Osteocyte (in vitro differentiated cells): ENCODE data around the gene ZCCHC24. TPM values are rescaled to one million over a fixed set of nuclear protein-coding genes. Genes with fewer than 3 reads are reported as not detected.

ENCODE experiments used
- DNase-seq: peaks from one replicate; pipeline ENCODE4 v3.0.0; 2021; ENCODE audit warnings: mixed read lengths; ENCODE audit not compliant: unreplicated experiment; ENCODE audit errors: extremely low spot score
- H3K27ac Mint-ChIP-seq: one replicate; pipeline ENCODE4 v1.8.0; 2021; ENCODE audit warnings: mild to moderate bottlenecking, mixed read lengths; ENCODE audit not compliant: unreplicated experiment
- H3K27me3 Mint-ChIP-seq: one replicate; pipeline ENCODE4 v1.8.0; 2021; ENCODE audit warnings: mixed read lengths; ENCODE audit not compliant: unreplicated experiment
- H3K36me3 Mint-ChIP-seq: one replicate; pipeline ENCODE4 v1.8.0; 2021; ENCODE audit warnings: mixed read lengths; ENCODE audit not compliant: unreplicated experiment
- H3K4me1 Mint-ChIP-seq: one replicate; pipeline ENCODE4 v1.8.0; 2021; ENCODE audit warnings: mixed read lengths; ENCODE audit not compliant: unreplicated experiment
- H3K4me3 Mint-ChIP-seq: one replicate; pipeline ENCODE4 v1.8.0; 2021; ENCODE audit warnings: mild to moderate bottlenecking, moderate library complexity, mixed read lengths; ENCODE audit not compliant: unreplicated experiment
- H3K9me3 Mint-ChIP-seq: one replicate; pipeline ENCODE4 v1.8.0; 2021; ENCODE audit warnings: mixed read lengths; ENCODE audit not compliant: unreplicated experiment
- total RNA-seq: library from RNA; stranded (reverse); gene quantifications from 2 replicates; pipeline ENCODE4 v1.2.1, GENCODE V29; 2021
- TF ChIP-seq, protein P1 (sequence below): fragments of 200-600 bp; sonication (generic); IDR thresholded peaks from 2 replicates; pipeline ENCODE4 v1.5.0; 2021; ENCODE audit warnings: antibody characterized with exemption, mild to moderate bottlenecking, moderate library complexity

The ZCCHC24 gene
- total RNA-seq, 1 donor from 2014 or later: 88.3 TPM

DNA sequence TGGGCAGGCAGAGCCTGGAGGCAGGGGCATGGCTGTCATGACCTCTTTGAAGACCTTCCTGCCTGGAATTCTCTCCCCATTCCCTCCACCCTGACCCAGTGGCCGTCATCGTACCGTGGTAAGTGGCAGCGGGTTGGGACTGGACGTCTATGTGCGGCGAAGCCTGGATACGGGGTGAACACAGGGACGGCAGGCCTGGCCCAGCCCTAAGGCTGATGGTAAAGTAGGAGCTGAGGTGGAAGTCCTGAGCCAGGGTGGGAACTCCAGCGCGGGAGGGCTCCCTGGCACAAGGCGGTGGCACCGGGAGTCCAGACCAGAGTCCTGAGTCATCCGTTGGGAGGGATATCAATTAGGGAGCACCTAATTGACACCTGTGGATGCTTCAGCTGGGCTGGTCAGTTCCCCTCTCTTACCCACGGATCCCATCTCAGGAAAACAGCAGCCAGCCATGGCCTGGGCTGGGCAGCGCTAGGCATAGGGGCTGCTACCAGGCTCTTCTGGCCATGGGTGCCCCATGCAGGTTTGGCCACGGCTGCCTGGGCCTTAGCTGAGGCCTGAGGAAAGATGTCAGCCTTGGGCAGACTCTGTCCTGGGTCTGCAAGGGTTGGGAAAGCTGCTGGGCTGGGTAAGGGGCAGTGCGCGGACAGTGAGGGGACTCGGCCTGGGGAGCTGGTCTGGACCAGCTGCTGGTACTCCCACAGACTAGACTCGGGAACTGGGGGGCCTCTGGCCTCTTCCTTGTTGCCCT lies 94.8 kb downstream of the ZCCHC24 start:
- Mint-ChIP-seq H3K4me3 (no peak overlapping the region), H3K9me3 (no peaks in the 10 kb centered on the region), H3K4me1 (peaks cover 17% of the 10 kb centered on the region), H3K36me3 (peaks cover 37% of the 10 kb centered on the region), H3K27me3 (no peaks in the 10 kb centered on the region), H3K27ac (no peak overlapping the region)
- TF ChIP-seq, protein P1, sequence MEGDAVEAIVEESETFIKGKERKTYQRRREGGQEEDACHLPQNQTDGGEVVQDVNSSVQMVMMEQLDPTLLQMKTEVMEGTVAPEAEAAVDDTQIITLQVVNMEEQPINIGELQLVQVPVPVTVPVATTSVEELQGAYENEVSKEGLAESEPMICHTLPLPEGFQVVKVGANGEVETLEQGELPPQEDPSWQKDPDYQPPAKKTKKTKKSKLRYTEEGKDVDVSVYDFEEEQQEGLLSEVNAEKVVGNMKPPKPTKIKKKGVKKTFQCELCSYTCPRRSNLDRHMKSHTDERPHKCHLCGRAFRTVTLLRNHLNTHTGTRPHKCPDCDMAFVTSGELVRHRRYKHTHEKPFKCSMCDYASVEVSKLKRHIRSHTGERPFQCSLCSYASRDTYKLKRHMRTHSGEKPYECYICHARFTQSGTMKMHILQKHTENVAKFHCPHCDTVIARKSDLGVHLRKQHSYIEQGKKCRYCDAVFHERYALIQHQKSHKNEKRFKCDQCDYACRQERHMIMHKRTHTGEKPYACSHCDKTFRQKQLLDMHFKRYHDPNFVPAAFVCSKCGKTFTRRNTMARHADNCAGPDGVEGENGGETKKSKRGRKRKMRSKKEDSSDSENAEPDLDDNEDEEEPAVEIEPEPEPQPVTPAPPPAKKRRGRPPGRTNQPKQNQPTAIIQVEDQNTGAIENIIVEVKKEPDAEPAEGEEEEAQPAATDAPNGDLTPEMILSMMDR: no peak
- DNase-seq: peak; percentile 81

DNA sequence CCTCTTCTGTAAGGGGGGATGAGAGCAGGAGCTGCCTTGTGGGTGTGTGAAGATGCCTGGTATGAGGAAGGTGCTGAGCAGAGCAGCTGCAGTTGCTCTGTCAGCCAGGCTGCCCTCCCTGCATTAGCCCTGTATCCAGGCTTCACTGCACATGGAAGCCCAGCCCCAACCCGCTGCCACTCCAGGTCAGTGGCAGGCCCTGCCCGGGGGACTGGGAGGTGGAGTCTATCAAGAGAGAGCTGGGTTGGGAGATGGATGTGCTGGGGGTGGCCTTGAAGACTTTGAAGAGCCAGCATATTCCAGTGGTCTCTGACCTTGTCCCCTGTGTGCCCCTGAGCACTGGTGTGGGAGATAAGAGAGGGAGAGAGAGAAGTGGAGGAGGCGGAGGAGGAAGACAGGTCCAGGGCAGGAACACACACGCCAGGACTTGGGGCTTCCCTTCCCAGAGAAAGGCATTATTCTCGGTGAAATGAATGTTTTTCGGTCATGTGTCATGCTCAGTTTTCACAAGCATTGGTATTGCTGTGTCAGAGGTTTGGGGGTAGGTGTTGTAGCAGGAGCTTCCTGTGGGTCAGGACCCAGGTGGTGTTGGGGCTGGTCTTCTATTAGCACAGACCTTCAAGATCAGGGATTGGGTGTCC lies 95.5 kb downstream of the ZCCHC24 start:
- DNase-seq: peak; percentile 70
- TF ChIP-seq, protein P1: no peak
- Mint-ChIP-seq H3K27ac (no peak overlapping the region), H3K27me3 (no peaks in the 10 kb centered on the region), H3K36me3 (peaks cover 31% of the 10 kb centered on the region), H3K4me1 (peaks cover 17% of the 10 kb centered on the region), H3K4me3 (no peak overlapping the region), H3K9me3 (no peaks in the 10 kb centered on the region)

DNA sequence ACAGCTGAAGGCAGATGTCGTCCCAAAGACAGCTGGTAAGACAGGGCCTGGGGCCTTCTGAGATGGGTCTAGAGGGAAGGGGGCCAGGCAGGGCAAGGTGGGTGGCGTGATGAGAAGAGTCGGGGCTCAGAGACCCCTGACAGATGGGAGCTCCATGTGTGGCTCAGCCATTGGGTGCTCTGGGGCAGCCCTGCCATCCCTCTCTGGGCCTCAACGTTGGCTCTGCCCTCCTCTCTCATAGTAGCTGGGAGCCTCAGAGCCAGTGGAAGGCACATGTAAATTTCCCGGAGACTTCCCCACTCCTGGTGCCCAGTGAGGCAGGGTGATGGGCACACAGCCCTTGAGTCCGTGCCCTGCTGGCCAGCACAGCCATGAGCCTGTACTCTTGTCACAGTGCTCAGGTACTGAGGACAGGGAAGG lies 96.3 kb downstream of the ZCCHC24 start:
- H3K9me3 Mint-ChIP-seq: no peaks in the 10 kb centered on the region
- peak overlapping the region; percentile 81 for H3K27ac Mint-ChIP-seq
- H3K4me1 Mint-ChIP-seq: peaks cover 17% of the 10 kb centered on the region
- DNase-seq: peak; percentile 66
- H3K27me3 Mint-ChIP-seq: no peaks in the 10 kb centered on the region
- H3K36me3 Mint-ChIP-seq: peaks cover 24% of the 10 kb centered on the region
- peak overlapping the region; percentile 77 for H3K4me3 Mint-ChIP-seq
- TF ChIP-seq, protein P1: no peak

DNA sequence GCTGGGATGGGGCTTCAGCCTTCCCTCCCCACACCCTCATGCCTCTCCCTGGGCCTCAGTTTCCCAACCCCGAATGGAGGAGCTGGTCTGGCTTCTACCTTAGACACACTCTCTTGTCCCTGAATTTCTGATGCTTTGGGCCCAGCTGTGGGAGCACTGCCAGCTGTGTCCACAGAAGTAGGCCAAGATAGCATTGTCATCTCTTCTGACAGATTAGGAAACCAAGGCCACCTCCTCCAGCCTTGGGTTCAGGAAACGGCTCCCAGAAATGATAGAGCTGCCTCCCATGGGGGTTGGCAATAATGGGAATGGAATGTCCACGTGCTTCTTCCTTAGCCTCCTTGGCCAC lies 96.8 kb downstream of the ZCCHC24 start:
- Mint-ChIP-seq H3K9me3 (no peaks in the 10 kb centered on the region), H3K4me3 (peak overlapping the region; percentile 77), H3K27ac (peak overlapping the region; percentile 81), H3K4me1 (peaks cover 20% of the 10 kb centered on the region), H3K36me3 (peaks cover 19% of the 10 kb centered on the region), H3K27me3 (no peaks in the 10 kb centered on the region)
- TF ChIP-seq, protein P1: no peak
- DNase-seq: no peak

DNA sequence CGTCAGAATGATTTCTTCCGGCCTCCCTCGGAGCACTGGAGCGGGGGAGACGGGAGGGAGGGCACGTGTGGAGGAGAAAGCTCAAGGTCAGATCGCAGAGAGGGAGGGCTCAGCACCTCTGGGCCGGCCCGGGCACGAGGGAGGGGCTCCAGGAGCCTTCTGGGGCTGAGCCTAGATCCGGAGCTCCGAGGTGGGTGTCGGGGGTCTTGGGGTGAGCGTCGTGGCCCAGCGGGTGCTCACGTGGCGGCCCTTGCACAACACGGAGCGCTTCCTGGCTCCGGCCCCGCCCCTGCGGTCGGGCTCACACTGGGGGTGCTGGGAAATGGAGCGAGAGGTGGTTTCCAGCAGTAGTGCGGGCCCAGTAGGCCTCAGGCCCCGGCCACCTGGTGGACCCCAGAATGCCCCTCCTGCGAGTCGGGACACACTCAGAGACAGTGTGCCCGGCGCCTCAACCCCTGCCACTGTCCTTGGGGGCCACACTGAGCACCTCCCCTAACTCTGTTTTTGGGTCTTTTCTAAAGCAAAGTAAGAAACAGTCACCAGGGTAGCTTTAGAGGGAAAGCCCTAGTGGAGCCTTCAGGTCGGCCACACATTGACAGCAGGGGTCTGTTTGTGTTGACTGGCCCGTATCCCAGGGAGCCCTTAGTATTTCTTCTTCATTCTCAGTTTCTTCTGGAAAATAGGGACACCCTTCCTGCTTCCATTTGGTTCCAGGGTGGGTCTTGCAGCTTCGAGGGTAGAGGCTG lies 97.4 kb downstream of the ZCCHC24 start:
- peaks cover 14% of the 10 kb centered on the region for H3K36me3 Mint-ChIP-seq
- TF ChIP-seq, protein P1: no peak
- peaks cover 20% of the 10 kb centered on the region for H3K4me1 Mint-ChIP-seq
- H3K27me3 Mint-ChIP-seq: no peaks in the 10 kb centered on the region
- peak overlapping the region; percentile 81 for H3K27ac Mint-ChIP-seq
- peak; percentile 85 for DNase-seq
- H3K4me3 Mint-ChIP-seq: peak overlapping the region; percentile 77
- no peaks in the 10 kb centered on the region for H3K9me3 Mint-ChIP-seq
